ENCODE results near the gene TBC1D2B.

DNA sequence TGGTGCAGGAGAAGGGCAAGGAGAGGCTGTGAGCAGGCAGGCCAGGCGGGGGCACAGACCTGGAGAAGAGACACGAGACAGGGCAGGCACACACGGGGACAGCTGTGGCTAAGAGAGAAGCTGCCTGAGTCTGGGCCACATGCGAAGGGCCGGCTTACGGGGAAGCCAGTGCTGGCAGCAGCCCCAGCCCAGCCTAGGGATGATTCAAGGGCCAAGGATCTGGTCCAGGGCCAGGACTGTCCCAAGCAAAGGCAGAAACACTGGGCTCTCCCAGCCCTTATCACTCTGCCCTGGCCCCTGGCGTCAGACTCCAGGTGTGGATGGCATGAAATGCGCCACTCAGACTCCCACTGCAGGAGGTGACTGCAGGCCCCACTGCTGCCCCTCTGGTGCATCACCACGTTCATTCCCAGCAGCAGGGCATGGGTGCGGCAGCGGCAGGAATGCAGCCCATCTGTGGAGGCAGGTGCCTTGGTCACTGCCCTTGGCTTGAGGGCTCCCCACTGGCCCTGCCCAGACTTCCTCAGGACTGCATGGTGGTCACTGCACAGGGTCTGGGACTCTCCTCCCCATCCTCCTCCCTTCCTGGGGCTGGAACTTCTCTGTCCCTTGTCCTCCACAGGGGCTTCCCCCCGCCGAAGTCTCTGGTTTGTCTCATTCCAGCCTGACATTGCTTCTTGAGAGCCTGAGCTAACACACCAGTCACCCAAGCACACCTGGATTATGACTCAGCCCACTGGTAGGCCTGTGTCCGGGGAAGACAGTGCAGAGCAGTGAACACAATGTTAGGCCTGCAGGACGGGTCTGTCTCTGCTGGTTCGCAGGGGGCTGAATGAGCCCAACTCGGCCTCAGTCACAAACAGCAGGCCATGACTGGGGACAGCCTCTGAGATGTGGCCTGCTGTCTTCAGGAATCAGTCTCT lies 69.3 kb downstream of the TBC1D2B start:
- no peak for TF ChIP-seq GATA2 (IDR thresholded peaks at IDR 0.05; ENCODE audit: low read depth, low read length)
- no peak for TF ChIP-seq GATA3 (IDR thresholded peaks at IDR 0.05; ENCODE audit: low read depth, low read length)
